DMS79 treated with DMSO at 0.1 percent for 48 hours (cell line): ENCODE measurements around the gene SLC15A3.

Experiments
- DNase-seq: peaks from one replicate; lab custom pipeline; 2025; lab: John Stamatoyannopoulos, UW

The SLC15A3 gene

GRCh38 chr11:60951904-60952741 lies at the start of gene SLC15A3:
Gene SLC15A3, minus strand, starts transcription at chr11:60952176. Its CDS starts 625 bp downstream, at chr11:60951551.
- no peak for DNase-seq

- DNase-seq: no peak
Measured at GRCh38 chr11:61000426-61000825, 48.5 kb upstream of the SLC15A3 start.

GRCh38 chr11:60996381-60997138 lies 44.6 kb upstream of the SLC15A3 start:
- DNase-seq: no peak

GRCh38 chr11:60995798-60996197 lies 43.8 kb upstream of the SLC15A3 start:
- no peak for DNase-seq

GRCh38 chr11:60994541-60995080 lies 42.6 kb upstream of the SLC15A3 start:
- peak; percentile 9 for DNase-seq

GRCh38 chr11:60993615-60994014 lies 41.6 kb upstream of the SLC15A3 start:
- DNase-seq: no peak

GRCh38 chr11:60992842-60993409 lies 41.0 kb upstream of the SLC15A3 start:
- peak; percentile 31 for DNase-seq

- DNase-seq: no peak
Measured at GRCh38 chr11:60991457-60991856, 39.5 kb upstream of the SLC15A3 start.

GRCh38 chr11:60989093-60989650 lies 37.2 kb upstream of the SLC15A3 start:
- no peak for DNase-seq

- DNase-seq: no peak
Measured at GRCh38 chr11:60988658-60989057, 36.7 kb upstream of the SLC15A3 start.

- no peak for DNase-seq
Measured at GRCh38 chr11:60987577-60988277, 35.8 kb upstream of the SLC15A3 start.

- DNase-seq: no peak
Measured at GRCh38 chr11:60985991-60986915, 34.3 kb upstream of the SLC15A3 start.

- DNase-seq: no peak
Measured at GRCh38 chr11:60985501-60985900, 33.5 kb upstream of the SLC15A3 start.

- no peak for DNase-seq
Measured at GRCh38 chr11:60984636-60985035, 32.7 kb upstream of the SLC15A3 start.

GRCh38 chr11:60984149-60984548 lies 32.2 kb upstream of the SLC15A3 start:
- DNase-seq: no peak

GRCh38 chr11:60982184-60982583 lies 30.2 kb upstream of the SLC15A3 start:
- no peak for DNase-seq

GRCh38 chr11:60981515-60981914 lies 29.5 kb upstream of the SLC15A3 start:
- no peak for DNase-seq

- no peak for DNase-seq
Measured at GRCh38 chr11:60978546-60979380, 26.8 kb upstream of the SLC15A3 start.

- no peak for DNase-seq
Measured at GRCh38 chr11:60977836-60978235, 25.9 kb upstream of the SLC15A3 start.

- no peak for DNase-seq
Measured at GRCh38 chr11:60977224-60977623, 25.2 kb upstream of the SLC15A3 start.
